GM19328 (cell line): ENCODE data around the gene LGALS12.

Experiments used
- ATAC-seq: cut with Tn5 transposase; IDR thresholded peaks from one replicate; pipeline ENCODE4 v1.9.1; 2021; ENCODE audit warnings: mild to moderate bottlenecking, moderate library complexity; ENCODE audit not compliant: unreplicated experiment

Gene LGALS12

GRCh38 chr11:63558459-63559157 is 52.7 kb downstream of the LGALS12 start:
- no peak for ATAC-seq

- ATAC-seq, result no peak
These were observed 54.8 kb downstream of the LGALS12 start for GRCh38 chr11:63560506-63561180.

- ATAC-seq, result no peak
These were observed 57.5 kb downstream of the LGALS12 start, which contains the start of gene PLAAT2 for GRCh38 chr11:63563201-63564055. PLAAT2 (minus strand) TSS chr11:63563379; CDS start chr11:63563324, 55 bp downstream.

- ATAC-seq, result peak; percentile 56
These were observed 58.3 kb downstream of the LGALS12 start for GRCh38 chr11:63564056-63564774.

GRCh38 chr11:63564784-63565350 is 59.0 kb downstream of the LGALS12 start:
- ATAC-seq, result no peak
